Testis (tissue), 3 donors: Measurements from ENCODE around the gene C16orf54. TPM values are rescaled to one million over a fixed set of nuclear protein-coding genes. Genes with fewer than 3 reads are reported as not detected.
"Not testable (repeated sequence)": the region's sequence is repeated elsewhere in the genome, so short reads cannot be mapped to it uniquely, and the experiment has no call there.

ENCODE experiments used
- DNase-seq: peaks from one replicate; pipeline ENCODE4 v3.0.0-alpha.2; 2019
- H3K27ac ChIP-seq, 2 donors: fragments of 200-600 bp; sonication (generic); one replicate each; pipeline ENCODE4 v1.5.1; 2019
- H3K27me3 ChIP-seq: fragments of 200-600 bp; sonication (generic); one replicate; pipeline ENCODE4 v1.5.1; 2019
- H3K36me3 ChIP-seq: fragments of 200-600 bp; sonication (generic); one replicate; pipeline ENCODE4 v1.5.1; 2017; ENCODE audit warnings: low read depth; ENCODE audit errors: missing control alignments
- H3K4me1 ChIP-seq: fragments of 200-600 bp; sonication (generic); one replicate; pipeline ENCODE4 v1.5.1; 2019
- H3K4me3 ChIP-seq, 2 donors: fragments of 200-600 bp; sonication (generic); one replicate each; pipeline ENCODE4 v1.5.1; 2017 to 2019
- H3K9me3 ChIP-seq: fragments of 200-600 bp; sonication (generic); one replicate; pipeline ENCODE4 v1.5.1; 2017
- POLR2A ChIP-seq: fragments of 450-650 bp; IDR thresholded peaks from one replicate; pipeline ENCODE4 v1.6.1; 2017; ENCODE audit warnings: antibody characterized with exemption, mild to moderate bottlenecking, moderate library complexity
- WGBS, 2 donors: methylation state at CpG; one replicate each; pipeline ENCODE4 v1.1.5; 2018; 5-methylcytosine and 5-hydroxymethylcytosine counted together
- intact Hi-C: fragments of 100-400 bp; cut with DNase I; formaldehyde crosslinking; loops from one replicate; pipeline ENCODE4 v1.15.1; 2023; ENCODE audit warnings: low total_unique reads
- polyA plus RNA-seq: library from polyadenylated mRNA; stranded (reverse); fragments of 350-450 nt; fragmentation: Illumina TruSeq; extraction: RNeasy Lipid Tissue Mini Kit (QIAGEN cat#74804); gene quantifications from one replicate; pipeline ENCODE4 v1.2.3, GENCODE V29; 2014; ENCODE audit warnings: low read depth, low replicate concordance; ENCODE audit not compliant: insufficient read depth
- total RNA-seq, 2 donors: library from RNA; depleted of rRNA; stranded (reverse); fragments of >200 nt; gene quantifications; one replicate each; pipeline ENCODE4 v1.2.3, GENCODE V29; 2016
- TF ChIP-seq, protein P1 (sequence below), 3 experiments: fragments of 450-650 bp in 2 of 3; fragments of 200-600 bp in 1 of 3; sonication (generic) in 1 of 3; IDR thresholded peaks; one replicate each; pipeline ENCODE4 v1.5.1; 2016 to 2019; ENCODE audit warnings: antibody characterized with exemption in 3 of 3, mild to moderate bottlenecking in 2 of 3, moderate library complexity in 1 of 3

C16orf54 gene
- total and polyA plus RNA-seq, 3 donors from 2014 or later, result 0.31 to 1.1 (median 0.79) TPM

DNA sequence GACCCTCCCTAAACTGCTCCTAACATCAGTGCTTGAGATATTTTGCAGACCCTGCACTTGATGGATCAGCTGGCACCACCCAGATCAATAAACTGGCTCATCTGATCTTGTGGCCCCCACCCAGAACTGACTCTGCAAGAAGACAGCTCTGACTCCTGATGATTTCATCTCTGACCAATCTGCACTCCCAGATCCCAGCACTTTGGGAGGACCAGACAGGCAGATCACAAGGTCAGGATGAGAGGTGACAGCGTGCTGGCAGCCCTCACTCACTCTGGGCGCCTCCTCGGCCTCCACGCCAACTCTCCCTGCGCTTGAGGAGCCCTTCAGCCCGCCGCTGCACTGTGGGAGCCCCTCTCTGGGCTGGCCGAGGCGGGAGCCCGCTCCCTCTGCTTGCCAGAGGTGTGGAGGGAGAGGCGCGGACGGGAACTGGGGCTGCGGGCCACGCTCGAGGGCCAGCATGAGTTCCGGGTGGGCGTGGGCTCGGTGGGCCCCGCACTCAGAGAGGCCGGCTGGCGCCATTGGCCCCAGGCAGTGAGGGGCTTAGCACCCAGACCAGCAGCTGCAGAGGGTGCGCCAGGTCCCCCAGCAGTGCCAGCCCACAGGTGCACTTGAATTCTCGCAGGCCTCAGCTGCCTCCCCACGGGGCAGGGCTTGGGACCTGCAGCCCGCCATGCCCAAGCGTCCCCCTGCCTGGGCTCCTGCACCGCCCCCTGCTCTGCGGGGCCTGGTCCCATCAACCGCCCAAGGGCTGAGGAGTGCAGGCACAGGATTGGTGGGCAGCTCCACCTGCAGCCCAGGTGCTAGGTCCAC lies 2.4 kb upstream of the C16orf54 start:
- no peaks in the 10 kb centered on the region for H3K36me3 ChIP-seq
- intact Hi-C loops, result no loop called here
- H3K27me3 ChIP-seq, result no peaks in the 10 kb centered on the region
- no peaks in the 10 kb centered on the region for H3K9me3 ChIP-seq
- H3K4me3 ChIP-seq, result peak overlapping the region in 1 of 2 donors; percentile 5
- 64 to 84% methylated on average over 7 to 20 of the region's 30 CpGs for WGBS, 2 donors
- DNase-seq, result no peak
- H3K27ac ChIP-seq, result no peak overlapping the region
- no peaks in the 10 kb centered on the region for H3K4me1 ChIP-seq
- TF ChIP-seq POLR2A, result no peak
- TF ChIP-seq, protein P1, sequence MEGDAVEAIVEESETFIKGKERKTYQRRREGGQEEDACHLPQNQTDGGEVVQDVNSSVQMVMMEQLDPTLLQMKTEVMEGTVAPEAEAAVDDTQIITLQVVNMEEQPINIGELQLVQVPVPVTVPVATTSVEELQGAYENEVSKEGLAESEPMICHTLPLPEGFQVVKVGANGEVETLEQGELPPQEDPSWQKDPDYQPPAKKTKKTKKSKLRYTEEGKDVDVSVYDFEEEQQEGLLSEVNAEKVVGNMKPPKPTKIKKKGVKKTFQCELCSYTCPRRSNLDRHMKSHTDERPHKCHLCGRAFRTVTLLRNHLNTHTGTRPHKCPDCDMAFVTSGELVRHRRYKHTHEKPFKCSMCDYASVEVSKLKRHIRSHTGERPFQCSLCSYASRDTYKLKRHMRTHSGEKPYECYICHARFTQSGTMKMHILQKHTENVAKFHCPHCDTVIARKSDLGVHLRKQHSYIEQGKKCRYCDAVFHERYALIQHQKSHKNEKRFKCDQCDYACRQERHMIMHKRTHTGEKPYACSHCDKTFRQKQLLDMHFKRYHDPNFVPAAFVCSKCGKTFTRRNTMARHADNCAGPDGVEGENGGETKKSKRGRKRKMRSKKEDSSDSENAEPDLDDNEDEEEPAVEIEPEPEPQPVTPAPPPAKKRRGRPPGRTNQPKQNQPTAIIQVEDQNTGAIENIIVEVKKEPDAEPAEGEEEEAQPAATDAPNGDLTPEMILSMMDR (IDR thresholded peaks at IDR 0.05), result no peak

DNA sequence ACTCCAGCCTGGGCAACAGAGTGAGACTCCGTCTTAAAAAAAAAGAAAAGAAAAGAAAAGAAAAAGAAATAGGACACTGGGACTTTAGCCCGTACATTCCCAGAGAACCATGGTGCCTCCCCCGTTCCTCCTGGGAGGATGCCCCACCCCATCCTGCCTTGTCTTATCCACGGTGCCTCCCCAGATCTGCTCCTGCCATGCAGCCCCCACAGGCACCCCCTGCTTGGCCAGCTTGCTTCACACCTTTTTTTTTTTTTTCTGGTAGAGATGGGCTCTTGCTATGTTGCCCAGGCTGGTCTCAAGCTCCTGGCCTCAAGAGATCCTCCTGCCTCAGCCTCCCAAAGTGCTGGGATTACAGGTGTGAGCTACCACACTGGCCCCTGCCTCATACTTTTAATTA lies 728 bp upstream of the C16orf54 start:
- H3K4me3 ChIP-seq, H3K36me3 ChIP-seq, intact Hi-C loops, H3K27me3 ChIP-seq, H3K4me1 ChIP-seq, DNase-seq, H3K9me3 ChIP-seq, H3K27ac ChIP-seq: not testable (repeated sequence)
- WGBS, 2 donors, result 55 to 88% methylated on average over 3 to 4 of the region's 4 CpGs

DNA sequence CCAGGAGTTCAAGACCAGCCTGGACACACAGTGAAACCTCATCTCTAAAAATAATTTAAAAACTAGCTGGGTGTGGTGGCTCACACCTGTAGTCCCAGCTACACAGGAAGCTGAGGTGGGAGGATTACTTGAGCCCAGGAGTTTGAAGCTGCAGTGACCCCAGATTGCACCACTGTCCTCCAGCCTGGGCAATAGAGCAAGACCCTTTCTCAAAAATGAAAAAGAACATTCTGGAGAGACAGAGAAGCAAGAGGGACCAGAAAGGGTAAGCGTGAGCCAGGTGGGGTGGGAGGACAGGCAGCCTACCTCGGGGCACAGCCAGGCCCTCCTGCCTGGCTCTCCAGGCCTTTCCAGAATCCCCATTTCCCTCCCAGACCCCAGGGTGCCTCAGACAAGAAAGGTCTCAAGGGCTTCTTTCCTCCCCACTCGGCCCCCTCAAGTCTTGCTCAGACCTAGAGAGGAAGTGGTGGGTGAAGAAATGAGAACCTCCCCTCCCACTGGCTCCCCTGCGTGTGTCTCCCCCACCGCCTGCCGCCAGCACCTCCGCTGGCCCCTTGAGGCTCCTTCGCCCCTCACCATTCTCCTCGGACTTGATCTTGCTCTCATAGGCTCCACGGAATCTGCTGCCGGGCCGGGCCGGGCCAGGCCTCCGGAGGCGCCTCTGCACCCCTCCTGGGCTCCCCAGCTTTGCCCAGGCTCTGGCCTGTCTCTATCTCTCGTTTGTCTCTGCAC lies 503 bp downstream of the C16orf54 start:
- no peak for TF ChIP-seq POLR2A
- TF ChIP-seq, protein P1 (IDR thresholded peaks at IDR 0.05), result no peak
- no peak overlapping the region for H3K4me3 ChIP-seq
- no peaks in the 10 kb centered on the region for H3K27me3 ChIP-seq
- H3K36me3 ChIP-seq, result no peaks in the 10 kb centered on the region
- 84 to 85% methylated on average over 16 of the region's 16 CpGs for WGBS, 2 donors
- DNase-seq, result no peak
- no peak overlapping the region for H3K27ac ChIP-seq
- intact Hi-C loops, result no loop called here
- no peaks in the 10 kb centered on the region for H3K4me1 ChIP-seq
- no peaks in the 10 kb centered on the region for H3K9me3 ChIP-seq

DNA sequence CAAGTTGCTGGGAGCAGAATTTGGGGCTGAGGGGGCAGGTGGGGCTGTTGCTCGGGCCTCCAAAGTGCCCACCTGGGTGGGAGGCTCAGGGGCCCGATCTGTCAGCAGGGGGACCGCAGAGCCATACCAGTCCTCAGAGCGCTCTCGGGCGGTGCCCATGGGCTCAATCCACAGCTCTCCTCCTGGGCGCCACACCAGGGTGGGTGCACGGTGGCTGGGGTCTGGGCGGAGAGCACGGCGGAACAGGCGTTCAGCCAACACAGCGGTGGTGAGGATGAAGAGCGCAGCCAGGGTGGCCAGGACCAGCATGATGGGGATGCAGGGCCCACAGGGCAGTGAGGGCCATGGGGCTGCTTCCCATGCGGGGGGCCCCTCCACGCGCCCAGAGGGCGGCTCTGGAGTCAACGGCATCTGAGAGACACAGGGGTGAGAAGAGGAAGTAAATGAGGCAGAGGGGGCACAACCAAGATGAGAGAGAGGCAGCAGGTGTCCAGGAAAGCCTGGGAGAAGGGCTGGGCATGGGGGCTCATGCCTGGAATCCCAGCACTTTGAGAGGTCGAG lies 1.2 kb downstream of the C16orf54 start:
- no peaks in the 10 kb centered on the region for H3K27me3 ChIP-seq
- no peak overlapping the region for H3K4me3 ChIP-seq
- no peak overlapping the region for H3K27ac ChIP-seq
- no peaks in the 10 kb centered on the region for H3K4me1 ChIP-seq
- no peaks in the 10 kb centered on the region for H3K9me3 ChIP-seq
- H3K36me3 ChIP-seq, result no peaks in the 10 kb centered on the region
- intact Hi-C loops, result no loop called here
- 84 to 85% methylated on average over 6 to 20 of the region's 20 CpGs for WGBS, 2 donors
- no peak for DNase-seq
- TF ChIP-seq, protein P1 (IDR thresholded peaks at IDR 0.05), result no peak

DNA sequence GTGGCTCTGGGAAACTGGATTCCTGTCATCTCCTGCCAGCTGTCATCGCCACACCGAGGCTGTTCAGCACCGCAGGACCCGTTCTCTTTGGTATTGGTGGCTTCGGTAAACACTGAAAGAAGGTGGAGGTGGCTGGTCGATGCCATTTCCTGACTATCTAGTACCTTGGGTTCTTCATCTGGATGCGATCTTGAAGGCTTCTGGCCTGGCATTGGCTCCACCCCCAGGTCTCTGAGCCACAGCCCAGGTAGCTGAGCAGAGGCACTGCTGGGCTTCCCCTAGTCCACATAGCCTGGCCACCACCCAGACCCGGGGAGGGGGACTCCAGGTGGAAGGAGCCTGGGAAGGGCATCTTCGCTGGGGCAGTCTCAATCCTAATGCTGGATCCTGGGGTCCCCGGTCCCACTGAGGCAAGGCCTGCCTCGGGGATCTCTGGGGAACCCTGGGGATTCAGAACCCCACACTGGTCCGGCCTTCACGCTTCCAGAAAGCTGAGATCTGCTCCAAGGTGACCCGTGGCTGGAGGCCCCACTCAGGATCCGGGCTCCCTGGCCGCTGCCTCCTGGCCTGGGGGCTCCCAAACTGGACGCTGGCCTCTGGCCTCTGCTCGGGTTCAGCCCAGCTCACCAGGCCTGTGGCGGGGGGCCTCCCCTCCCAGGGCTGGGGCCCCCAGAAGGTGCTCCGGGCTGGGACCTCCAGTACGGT lies 1.8 kb downstream of the C16orf54 start:
- TF ChIP-seq POLR2A, result no peak
- TF ChIP-seq, protein P1 (IDR thresholded peaks at IDR 0.05), result no peak
- no peak for DNase-seq
- WGBS, 2 donors, result 85 to 93% methylated on average over 6 to 20 of the region's 21 CpGs
- H3K36me3 ChIP-seq, result no peaks in the 10 kb centered on the region
- H3K4me3 ChIP-seq, result no peak overlapping the region
- intact Hi-C loops, result no loop called here
- H3K4me1 ChIP-seq, result no peaks in the 10 kb centered on the region
- H3K27me3 ChIP-seq, result no peaks in the 10 kb centered on the region
- H3K27ac ChIP-seq, result no peak overlapping the region
- H3K9me3 ChIP-seq, result no peaks in the 10 kb centered on the region
